Ectodermal cell (in vitro differentiated cells): ENCODE data around the gene HAUS5.
"Not testable (repeated sequence)": the region's sequence is repeated elsewhere in the genome, so short reads cannot be mapped to it uniquely, and the experiment has no call there.

Experiments
- H3K27ac ChIP-seq: 2 replicates; pipeline ENCODE4 v1.7.0; 2013; ENCODE audit warnings: mild to moderate bottlenecking, low read depth, low read length; ENCODE audit not compliant: insufficient read depth, poor library complexity, severe bottlenecking
- H3K27me3 ChIP-seq: 2 replicates; pipeline ENCODE4 v1.7.0; 2013; ENCODE audit warnings: mild to moderate bottlenecking, low read length; ENCODE audit not compliant: insufficient read depth, control insufficient read depth, poor library complexity, severe bottlenecking
- H3K36me3 ChIP-seq: one replicate; pipeline ENCODE4 v1.7.0; 2013; ENCODE audit warnings: low read length; ENCODE audit not compliant: control insufficient read depth, insufficient read depth
- H3K4me1 ChIP-seq: one replicate; pipeline ENCODE4 v1.7.0; 2013; ENCODE audit warnings: low read length; ENCODE audit not compliant: control insufficient read depth, insufficient read depth
- H3K4me3 ChIP-seq: 2 replicates; pipeline ENCODE4 v1.7.0; 2013; ENCODE audit warnings: low read depth, low read length, control low read depth; ENCODE audit not compliant: insufficient read depth
- H3K9me3 ChIP-seq: 2 replicates; pipeline ENCODE4 v1.7.0; 2013; ENCODE audit warnings: mild to moderate bottlenecking, low read length, moderate library complexity; ENCODE audit not compliant: control insufficient read depth
- WGBS, 2 experiments: methylation state at CpG; one replicate each; pipeline ENCODE4 v1.1.7; 2013; ENCODE audit warnings: missing lambda C conversion rate in 2 of 2; 5-methylcytosine and 5-hydroxymethylcytosine counted together

Gene HAUS5

DNA sequence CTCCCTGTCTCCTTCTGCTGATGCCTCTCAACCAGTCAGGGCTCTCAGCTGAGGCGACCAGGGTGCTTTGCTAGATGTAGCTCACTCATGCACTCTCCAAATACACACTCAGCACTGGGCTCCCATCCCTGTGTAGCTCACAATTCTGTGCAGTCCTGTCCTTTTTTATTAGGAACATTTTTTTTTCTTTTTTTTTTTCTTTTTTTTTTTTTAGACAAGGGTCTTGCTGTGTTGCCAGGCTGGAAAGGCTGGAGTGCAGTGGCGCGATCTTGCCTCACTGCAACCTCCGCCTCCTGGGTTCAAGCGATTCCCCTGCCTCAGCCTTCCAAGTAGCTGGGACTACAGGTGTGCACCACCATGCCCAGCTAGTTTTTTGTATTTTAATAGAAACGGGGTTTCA lies 42.3 kb downstream of the HAUS5 start:
- not testable (repeated sequence) for H3K27me3 ChIP-seq, H3K9me3 ChIP-seq, H3K4me3 ChIP-seq, H3K27ac ChIP-seq, H3K4me1 ChIP-seq
- WGBS, 2 experiments, result 93 to 96% methylated on average over 6 of the region's 6 CpGs
- H3K36me3 ChIP-seq, result peaks cover 34% of the 10 kb centered on the region

DNA sequence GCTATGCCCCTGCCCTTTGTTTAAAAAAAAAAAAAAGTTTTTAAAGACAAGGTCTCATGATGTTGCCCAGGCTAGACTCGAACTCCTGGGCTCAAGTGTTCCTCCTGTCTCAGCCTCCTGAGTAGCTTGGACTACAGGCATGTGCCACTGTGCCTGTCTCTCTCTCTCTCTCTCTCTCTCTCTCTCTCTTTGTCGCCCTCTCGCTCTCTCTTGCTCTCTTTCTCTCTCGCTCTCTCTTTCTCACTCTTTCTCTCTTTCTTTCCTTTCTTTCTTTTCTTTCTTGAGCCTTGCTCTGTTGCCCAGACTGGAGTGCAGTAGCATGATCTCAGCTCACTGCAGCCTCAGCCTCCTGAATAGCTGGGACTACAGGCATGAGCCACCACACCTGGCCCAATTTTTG lies 43.1 kb downstream of the HAUS5 start:
- Histone ChIP-seq H3K9me3 (no peaks in the 10 kb centered on the region), H3K36me3 (peaks cover 34% of the 10 kb centered on the region), H3K4me3 (no peak overlapping the region), H3K4me1 (no peaks in the 10 kb centered on the region), H3K27me3 (no peaks in the 10 kb centered on the region), H3K27ac (no peak overlapping the region)
- WGBS, 2 experiments, result 92 to 95% methylated on average over 4 of the region's 4 CpGs

DNA sequence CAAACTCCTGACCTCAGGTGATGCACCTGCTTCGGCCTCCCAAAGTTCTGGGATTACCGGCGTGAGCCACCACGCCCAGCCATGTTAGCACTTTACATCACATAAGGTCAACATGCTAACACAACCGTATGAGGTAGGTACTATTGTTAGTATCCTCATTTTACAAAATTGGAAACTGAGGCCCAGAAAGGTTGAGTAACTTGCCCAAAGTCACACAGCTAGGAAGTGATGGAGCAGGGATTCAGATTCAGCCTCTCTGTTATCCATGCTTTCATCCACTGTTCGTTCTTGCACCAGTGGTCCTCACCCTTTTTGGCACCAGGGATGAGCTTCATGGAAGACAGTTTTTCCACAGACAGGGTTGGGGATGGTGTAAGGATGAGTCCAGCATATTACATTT lies 44.2 kb downstream of the HAUS5 start:
- H3K9me3 ChIP-seq, result no peaks in the 10 kb centered on the region
- no peaks in the 10 kb centered on the region for H3K4me1 ChIP-seq
- WGBS, 2 experiments, result 96% methylated on average over 6 of the region's 6 CpGs
- no peak overlapping the region for H3K27ac ChIP-seq
- no peaks in the 10 kb centered on the region for H3K27me3 ChIP-seq
- H3K4me3 ChIP-seq, result no peak overlapping the region
- H3K36me3 ChIP-seq, result peaks cover 32% of the 10 kb centered on the region

DNA sequence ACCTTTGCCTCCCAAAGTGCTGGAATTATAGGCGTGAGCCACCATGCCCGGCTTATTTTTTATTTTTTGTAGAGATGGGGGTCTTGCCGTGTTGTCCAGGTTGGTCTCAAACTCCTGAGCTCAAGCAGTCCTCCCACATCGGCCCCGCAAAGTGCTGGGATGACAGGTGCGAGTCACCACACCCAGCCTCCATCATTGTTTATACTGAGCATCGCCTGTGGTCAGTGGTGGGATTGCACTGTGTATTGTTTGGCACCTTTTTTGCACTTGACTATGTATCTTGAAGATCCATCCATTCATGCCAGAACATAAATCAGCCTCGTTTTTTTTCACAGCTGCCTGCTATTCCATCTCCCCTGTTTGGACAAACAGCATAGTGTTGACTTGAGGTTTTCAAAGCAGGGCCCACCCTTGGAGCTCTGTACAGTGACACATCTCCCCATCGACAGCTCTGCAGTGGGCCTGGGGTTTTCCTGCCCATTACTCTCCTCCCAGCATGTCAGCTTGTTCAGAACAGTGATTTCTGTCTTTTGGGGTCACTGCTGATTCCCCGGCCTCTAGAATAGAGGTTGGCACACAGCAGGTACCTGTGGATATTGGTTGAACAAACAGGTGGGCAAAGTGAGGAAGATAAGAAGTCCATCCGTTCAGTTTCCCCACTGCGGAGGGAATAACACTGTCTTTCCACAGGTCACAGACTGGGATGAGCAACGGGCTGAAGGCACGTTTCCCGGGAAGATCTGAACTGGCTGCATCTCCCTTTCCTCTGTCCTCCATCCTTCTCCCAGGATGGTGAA lies 45.6 kb downstream of the HAUS5 start:
- no peak overlapping the region for H3K27ac ChIP-seq
- 92 to 94% methylated on average over 15 of the region's 15 CpGs for WGBS, 2 experiments
- H3K9me3 ChIP-seq, result no peaks in the 10 kb centered on the region
- H3K27me3 ChIP-seq, result no peaks in the 10 kb centered on the region
- H3K4me1 ChIP-seq, result no peaks in the 10 kb centered on the region
- H3K4me3 ChIP-seq, result no peak overlapping the region
- peaks cover 30% of the 10 kb centered on the region for H3K36me3 ChIP-seq

DNA sequence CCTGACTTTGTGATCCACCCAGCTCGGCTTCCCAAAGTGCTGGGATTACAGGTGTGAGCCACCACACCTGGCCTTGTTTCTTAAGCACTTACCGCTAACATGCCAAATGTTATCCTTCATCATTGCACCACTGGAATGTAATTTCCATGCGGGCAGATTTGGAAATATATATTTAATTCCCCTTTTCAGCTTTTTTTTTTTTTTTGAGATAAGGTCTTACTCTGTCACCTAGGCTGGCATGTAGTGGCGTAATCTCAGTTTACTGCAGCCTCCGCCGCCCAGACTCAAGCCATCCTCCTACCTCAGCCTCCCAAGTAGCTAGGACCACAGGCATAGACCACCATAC lies 49.4 kb downstream of the HAUS5 start:
- 95% methylated on average over 6 of the region's 6 CpGs for WGBS, 2 experiments
- H3K4me3 ChIP-seq, result no peak overlapping the region

DNA sequence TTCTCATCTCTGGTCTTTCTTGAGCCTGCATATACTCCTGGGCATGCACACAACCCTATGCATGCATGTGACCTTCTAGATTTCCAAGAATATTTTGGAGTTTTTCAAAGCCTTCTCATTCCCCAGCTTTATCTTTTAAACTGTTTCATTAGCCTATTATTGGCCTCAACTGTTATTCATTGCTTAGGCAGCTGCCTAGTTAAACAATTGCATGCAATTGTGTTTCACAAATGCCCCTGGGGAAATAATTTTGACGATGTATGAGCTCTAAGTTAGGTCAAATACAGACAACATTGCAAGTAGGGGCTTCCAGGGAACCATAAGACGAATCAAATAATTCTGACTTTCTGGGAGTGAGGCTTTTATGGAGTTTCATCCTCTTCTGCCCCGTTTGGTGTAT lies 51.4 kb downstream of the HAUS5 start:
- no peaks in the 10 kb centered on the region for H3K9me3 ChIP-seq
- 81% methylated on average over 3 of the region's 3 CpGs for WGBS, 2 experiments
- no peak overlapping the region for H3K4me3 ChIP-seq
- H3K27ac ChIP-seq, result no peak overlapping the region
- peaks cover under 1% of the 10 kb centered on the region for H3K27me3 ChIP-seq
- no peaks in the 10 kb centered on the region for H3K36me3 ChIP-seq
- no peaks in the 10 kb centered on the region for H3K4me1 ChIP-seq

More for the DNA sequence above, 49.4 kb downstream of the HAUS5 start:
- H3K9me3 ChIP-seq, result no peaks in the 10 kb centered on the region
- no peak overlapping the region for H3K27ac ChIP-seq
- no peaks in the 10 kb centered on the region for H3K4me1 ChIP-seq
- peaks cover 14% of the 10 kb centered on the region for H3K36me3 ChIP-seq
- H3K27me3 ChIP-seq, result no peaks in the 10 kb centered on the region

DNA sequence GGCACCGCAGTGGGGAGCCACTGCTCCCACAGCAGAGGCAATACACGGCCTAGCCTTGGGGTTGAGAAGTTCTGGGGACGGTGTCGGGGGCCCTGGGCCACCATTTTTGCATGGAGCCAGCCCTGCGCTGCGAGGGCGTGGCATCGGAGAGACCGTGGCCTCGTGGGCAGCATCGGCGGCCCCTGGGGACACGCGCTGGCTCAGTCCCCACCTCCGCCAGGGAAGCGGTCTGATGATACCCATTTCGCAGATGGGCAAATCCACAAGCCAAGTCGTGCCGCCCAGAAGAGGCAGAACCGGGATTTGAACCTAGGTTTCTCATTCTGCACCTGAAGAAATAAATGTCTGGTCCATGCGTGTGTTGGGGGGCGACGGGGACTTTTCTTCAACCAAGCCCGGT lies 52.6 kb downstream of the HAUS5 start:
- 92 to 94% methylated on average over 24 of the region's 24 CpGs for WGBS, 2 experiments

DNA sequence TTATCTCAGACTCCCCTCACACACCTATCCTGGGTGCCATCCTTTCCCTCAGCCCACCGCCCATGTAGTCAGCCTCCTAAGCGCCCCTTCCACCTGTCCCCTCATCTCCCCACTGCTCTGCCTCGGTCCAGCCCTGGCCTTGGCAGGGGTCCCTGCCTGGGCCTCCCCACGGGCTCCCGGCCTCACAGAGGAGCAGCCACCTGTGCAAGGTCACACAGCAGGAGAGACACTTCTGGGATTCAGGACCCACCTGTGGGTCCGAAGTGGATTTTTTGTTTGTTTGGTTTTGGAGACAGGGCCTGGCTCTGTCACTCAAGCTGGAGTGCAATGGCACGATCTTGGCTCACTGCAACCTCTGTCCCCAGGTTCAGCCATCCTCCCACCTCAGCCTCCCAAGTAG lies 53.1 kb downstream of the HAUS5 start:
- peaks cover 11% of the 10 kb centered on the region for H3K27me3 ChIP-seq
- H3K4me1 ChIP-seq, result no peaks in the 10 kb centered on the region
- H3K9me3 ChIP-seq, result no peaks in the 10 kb centered on the region
- WGBS, 2 experiments, result 89% methylated on average over 7 of the region's 7 CpGs
- H3K27ac ChIP-seq, result no peak overlapping the region
- H3K4me3 ChIP-seq, result no peak overlapping the region
- H3K36me3 ChIP-seq, result no peaks in the 10 kb centered on the region

More for the DNA sequence above, 52.6 kb downstream of the HAUS5 start:
- Histone ChIP-seq H3K4me3 (no peak overlapping the region), H3K9me3 (no peaks in the 10 kb centered on the region), H3K27me3 (peaks cover 11% of the 10 kb centered on the region), H3K36me3 (no peaks in the 10 kb centered on the region), H3K4me1 (no peaks in the 10 kb centered on the region), H3K27ac (no peak overlapping the region)

DNA sequence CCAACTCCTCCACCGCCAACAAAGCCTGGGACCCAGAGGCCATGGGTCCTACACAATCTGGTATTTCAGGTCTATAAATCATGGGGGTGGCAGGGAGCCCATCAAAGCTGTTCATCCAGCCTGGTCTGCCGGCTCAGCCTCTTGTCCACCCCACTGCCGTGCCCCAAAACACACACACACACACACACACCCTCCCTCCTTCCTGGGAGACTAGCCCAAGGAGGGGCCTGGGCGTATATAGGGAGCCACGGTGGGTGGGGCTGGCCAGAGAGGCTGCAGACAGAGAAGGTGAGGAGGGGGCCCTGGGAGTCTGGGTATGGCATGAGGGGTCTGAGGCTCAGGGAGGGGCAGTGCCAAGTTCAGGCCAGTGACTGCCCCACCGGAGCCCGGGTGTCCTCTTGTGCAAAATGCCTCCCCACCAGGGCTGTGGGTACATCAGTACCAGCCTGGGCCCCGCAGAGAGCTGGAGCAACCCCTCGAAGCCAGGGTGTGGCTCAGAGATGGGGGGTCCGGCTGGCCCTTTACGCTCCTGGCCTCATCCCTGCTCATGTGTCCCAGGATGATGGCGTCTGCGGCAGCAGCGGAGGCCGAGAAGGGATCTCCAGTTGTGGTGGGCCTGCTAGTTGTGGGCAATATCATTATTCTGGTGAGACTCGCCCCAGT lies 53.8 kb downstream of the HAUS5 start, which contains the start of gene UPK1A:
Gene UPK1A, plus strand, starts transcription at position 267 of the 663 bp plus-strand sequence. Its CDS starts 296 bp downstream, at position 563.
- peaks cover 11% of the 10 kb centered on the region for H3K27me3 ChIP-seq
- 88 to 90% methylated on average over 16 of the region's 16 CpGs for WGBS, 2 experiments
- no peak within 1 kb of the TSS for H3K27ac ChIP-seq
- H3K4me1 ChIP-seq, result no peaks in the 10 kb centered on the region
- no peaks in the 10 kb centered on the region for H3K36me3 ChIP-seq
- H3K4me3 ChIP-seq, result no peak within 1 kb of the TSS
- H3K9me3 ChIP-seq, result no peaks in the 10 kb centered on the region

DNA sequence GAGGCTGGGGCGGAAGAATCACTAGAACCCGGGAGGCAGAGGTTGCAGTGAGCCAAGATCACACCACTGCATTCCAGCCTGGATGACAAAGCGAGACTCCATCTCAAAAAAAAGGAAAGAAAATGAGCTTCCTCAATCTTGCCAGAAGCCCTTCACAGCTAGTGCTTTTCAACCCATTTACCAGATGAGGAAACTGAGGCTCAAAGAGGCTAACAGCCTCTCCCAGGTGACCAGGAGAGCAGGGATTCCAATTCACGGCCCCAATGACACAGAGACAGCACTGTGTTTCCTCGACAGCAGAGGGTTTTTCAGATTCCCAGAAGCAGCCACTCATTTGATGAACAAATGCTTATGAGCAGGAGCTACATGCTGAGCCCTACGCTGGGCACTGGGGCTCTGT lies 57.0 kb downstream of the HAUS5 start:
- Histone ChIP-seq H3K27me3 (peaks cover 35% of the 10 kb centered on the region), H3K4me3 (no peak overlapping the region), H3K4me1 (no peaks in the 10 kb centered on the region), H3K36me3 (no peaks in the 10 kb centered on the region), H3K27ac (no peak overlapping the region), H3K9me3 (no peaks in the 10 kb centered on the region)
- 77 to 80% methylated on average over 6 of the region's 6 CpGs for WGBS, 2 experiments
